ENCODE measurements around the gene FAM174C.
A peak's percentile ranks its signal among the peaks of the same experiment; 100 is the strongest.

FAM174C gene

GRCh38 chr19:1240925-1241324 is 34.4 kb upstream of the FAM174C start:
- peak overlapping the region; percentile 90 for H3K4me3 ChIP-seq (ENCODE audit: low read length)
- peaks cover 31% of the 10 kb centered on the region for H3K4me1 ChIP-seq (ENCODE audit: low read length)
- TF ChIP-seq EZH2phosphoT487 (IDR thresholded peaks at IDR 0.05; ENCODE audit: low read depth), result no peak
- no peak for TF ChIP-seq CTCF (IDR thresholded peaks at IDR 0.05; ENCODE audit: low read depth, low read length)
- H3K9ac ChIP-seq (ENCODE audit: low read length), result peak overlapping the region; percentile 52
- peak overlapping the region; percentile 17; the same call in 1 of the 2 replicates for H3K27ac ChIP-seq (ENCODE audit: low read length)
- no peaks in the 10 kb centered on the region for H3K27me3 ChIP-seq (ENCODE audit: low read depth, low read length)
- H3K4me2 ChIP-seq (ENCODE audit: low read length), result peak overlapping the region; percentile 75
- peaks cover 10% of the 10 kb centered on the region for H3K79me2 ChIP-seq (ENCODE audit: low read length)
- peak overlapping the region; percentile 74; the same call in 1 of the 2 replicates for H2AFZ ChIP-seq (ENCODE audit: low read depth, low read length)
- H3K9me3 ChIP-seq (ENCODE audit: insufficient read depth, low read length), result no peaks in the 10 kb centered on the region
- peaks cover 6% of the 10 kb centered on the region for H3K36me3 ChIP-seq (replicated peaks; ENCODE audit: low read depth, low read length)
- no peaks in the 10 kb centered on the region for H4K20me1 ChIP-seq (ENCODE audit: insufficient read depth, low read length)

- no peaks in the 10 kb centered on the region for H3K27me3 ChIP-seq (ENCODE audit: low read depth, low read length)
- H3K27ac ChIP-seq (ENCODE audit: low read length), result peak within 1 kb of the TSS; percentile 38
- peaks cover 31% of the 10 kb centered on the region for H3K4me1 ChIP-seq (ENCODE audit: low read length)
- peaks cover 10% of the 10 kb centered on the region for H3K79me2 ChIP-seq (ENCODE audit: low read length)
- no peaks in the 10 kb centered on the region for H4K20me1 ChIP-seq (ENCODE audit: insufficient read depth, low read length)
- peak within 1 kb of the TSS; percentile 90 for H3K9ac ChIP-seq (ENCODE audit: low read length)
- H3K36me3 ChIP-seq (replicated peaks; ENCODE audit: low read depth, low read length), result peaks cover 6% of the 10 kb centered on the region
- peak within 1 kb of the TSS; percentile 90 for H3K4me3 ChIP-seq (ENCODE audit: low read length)
- no peak for TF ChIP-seq EZH2phosphoT487 (IDR thresholded peaks at IDR 0.05; ENCODE audit: low read depth)
- TF ChIP-seq CTCF (IDR thresholded peaks at IDR 0.05; ENCODE audit: low read depth, low read length), result no peak
- peak within 1 kb of the TSS; percentile 74; the same call in 1 of the 2 replicates for H2AFZ ChIP-seq (ENCODE audit: low read depth, low read length)
- H3K9me3 ChIP-seq (ENCODE audit: insufficient read depth, low read length), result no peaks in the 10 kb centered on the region
- H3K4me2 ChIP-seq (ENCODE audit: low read length), result peak within 1 kb of the TSS; percentile 95
These were observed 33.8 kb upstream of the FAM174C start, which contains the start of gene ATP5F1D for GRCh38 chr19:1241417-1242095. Gene ATP5F1D (plus strand): TSS chr19:1241751. CDS start chr19:1241851, 100 bp downstream.

- peak overlapping the region; percentile 67 for H3K27ac ChIP-seq (ENCODE audit: low read length)
- no peak overlapping the region for H2AFZ ChIP-seq (ENCODE audit: low read depth, low read length)
- H3K4me2 ChIP-seq (ENCODE audit: low read length), result peak overlapping the region; percentile 77
- peaks cover 33% of the 10 kb centered on the region for H3K4me1 ChIP-seq (ENCODE audit: low read length)
- TF ChIP-seq EZH2phosphoT487 (IDR thresholded peaks at IDR 0.05; ENCODE audit: low read depth), result no peak
- peak; percentile 93 for TF ChIP-seq CTCF (IDR thresholded peaks at IDR 0.05; ENCODE audit: low read depth, low read length)
- H3K27me3 ChIP-seq (ENCODE audit: low read depth, low read length), result no peaks in the 10 kb centered on the region
- H4K20me1 ChIP-seq (ENCODE audit: insufficient read depth, low read length), result no peaks in the 10 kb centered on the region
- H3K9ac ChIP-seq (ENCODE audit: low read length), result peak overlapping the region; percentile 55
- peak overlapping the region; percentile 56 for H3K4me3 ChIP-seq (ENCODE audit: low read length)
- peaks cover 10% of the 10 kb centered on the region for H3K79me2 ChIP-seq (ENCODE audit: low read length)
- no peaks in the 10 kb centered on the region for H3K9me3 ChIP-seq (ENCODE audit: insufficient read depth, low read length)
- peaks cover 6% of the 10 kb centered on the region for H3K36me3 ChIP-seq (replicated peaks; ENCODE audit: low read depth, low read length)
These were observed 31.3 kb upstream of the FAM174C start for GRCh38 chr19:1243768-1244692.

Measured in OCI-LY3 (cell line).